ENCODE results near the gene ABCC6.

DNA sequence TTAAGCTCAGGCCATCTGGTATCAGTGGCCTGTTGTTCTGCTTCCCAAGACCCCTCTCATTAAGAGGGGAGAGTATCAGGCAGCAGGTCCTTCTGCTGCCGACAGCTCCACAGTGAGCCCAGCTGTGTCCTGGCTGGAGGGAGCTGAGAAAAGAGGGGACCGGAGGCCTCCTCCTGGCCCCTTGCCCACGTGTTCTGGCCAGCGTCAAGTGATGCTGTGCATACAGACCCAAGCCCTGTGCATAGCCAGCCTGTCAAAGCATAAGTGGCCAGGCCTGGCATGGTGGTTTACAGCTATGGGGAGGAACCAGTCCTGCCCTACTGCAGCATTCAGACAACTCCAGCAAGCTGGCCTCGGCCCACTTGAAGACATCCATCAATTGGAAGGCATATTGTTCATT lies 48.0 kb downstream of the ABCC6 start:
- TF ChIP-seq, protein P1, sequence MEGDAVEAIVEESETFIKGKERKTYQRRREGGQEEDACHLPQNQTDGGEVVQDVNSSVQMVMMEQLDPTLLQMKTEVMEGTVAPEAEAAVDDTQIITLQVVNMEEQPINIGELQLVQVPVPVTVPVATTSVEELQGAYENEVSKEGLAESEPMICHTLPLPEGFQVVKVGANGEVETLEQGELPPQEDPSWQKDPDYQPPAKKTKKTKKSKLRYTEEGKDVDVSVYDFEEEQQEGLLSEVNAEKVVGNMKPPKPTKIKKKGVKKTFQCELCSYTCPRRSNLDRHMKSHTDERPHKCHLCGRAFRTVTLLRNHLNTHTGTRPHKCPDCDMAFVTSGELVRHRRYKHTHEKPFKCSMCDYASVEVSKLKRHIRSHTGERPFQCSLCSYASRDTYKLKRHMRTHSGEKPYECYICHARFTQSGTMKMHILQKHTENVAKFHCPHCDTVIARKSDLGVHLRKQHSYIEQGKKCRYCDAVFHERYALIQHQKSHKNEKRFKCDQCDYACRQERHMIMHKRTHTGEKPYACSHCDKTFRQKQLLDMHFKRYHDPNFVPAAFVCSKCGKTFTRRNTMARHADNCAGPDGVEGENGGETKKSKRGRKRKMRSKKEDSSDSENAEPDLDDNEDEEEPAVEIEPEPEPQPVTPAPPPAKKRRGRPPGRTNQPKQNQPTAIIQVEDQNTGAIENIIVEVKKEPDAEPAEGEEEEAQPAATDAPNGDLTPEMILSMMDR (conservative IDR thresholded peaks at IDR 0.05; ENCODE audit: low read depth, low read length), result no peak
- TF ChIP-seq EZH2phosphoT487 (IDR thresholded peaks at IDR 0.05; ENCODE audit: borderline replicate concordance, low read length), result no peak
- TF ChIP-seq EZH2 (IDR thresholded peaks at IDR 0.05; ENCODE audit: low read length, unreplicated experiment), result no peak

All from PC-3 (cell line).